Heart left ventricle (tissue), 16 donors: ENCODE data around the gene PTPRN2. TPM values are rescaled to one million over a fixed set of nuclear protein-coding genes. Genes with fewer than 3 reads are reported as not detected.

Experiments
- ATAC-seq, 4 donors: fragments of 200-7000 bp; cut with Tn5 transposase; one replicate each; pipeline ENCODE4 v1.9.1; 2020 to 2022; ENCODE audit warnings: moderate library complexity in 4 of 4, mild to moderate bottlenecking in 3 of 4, moderate number of reproducible peaks in 1 of 4
- DNase-seq, 5 donors: peaks; one replicate each; pipeline ENCODE4 v3.0.0-alpha.2; 2020
- H3K27ac ChIP-seq, 12 donors: fragments of 200-600 bp; sonication (generic) in 4 of 12; one replicate each; pipeline versions ENCODE4 v1.5.0 to v1.8.0; 2016 to 2022; ENCODE audit warnings: mild to moderate bottlenecking in 2 of 12
- H3K27me3 ChIP-seq, 9 donors: fragments of 200-600 bp; sonication (generic) in 2 of 9; one replicate each; pipeline versions ENCODE4 v1.5.1 to v1.8.0; 2016 to 2022; ENCODE audit warnings: mild to moderate bottlenecking in 3 of 9
- H3K36me3 ChIP-seq, 9 donors: fragments of 200-600 bp; sonication (generic) in 2 of 9; one replicate each; pipeline versions ENCODE4 v1.5.0 to v1.8.0; 2018 to 2022; ENCODE audit warnings: mild to moderate bottlenecking in 2 of 9
- H3K4me1 ChIP-seq, 12 donors: fragments of 200-600 bp; sonication (generic) in 4 of 12; one replicate each; pipeline versions ENCODE4 v1.5.0 to v1.8.0; 2016 to 2022; ENCODE audit warnings: mild to moderate bottlenecking in 3 of 12
- H3K4me3 ChIP-seq, 12 donors: fragments of 200-600 bp; sonication (generic) in 4 of 12; one replicate each; pipeline versions ENCODE4 v1.5.0 to v1.8.0; 2017 to 2022; ENCODE audit warnings: mild to moderate bottlenecking in 9 of 12, moderate library complexity in 4 of 12
- H3K9me3 ChIP-seq, 12 donors: fragments of 200-600 bp; sonication (generic) in 4 of 12; one replicate each; pipeline versions ENCODE4 v1.5.0 to v1.8.0; 2016 to 2022; ENCODE audit warnings: mild to moderate bottlenecking in 1 of 12
- CTCF ChIP-seq, 12 donors: fragments of 200-600 bp; sonication (generic) in 4 of 12; IDR thresholded peaks; one replicate each; pipeline versions ENCODE4 v1.5.0 to v1.8.0; 2018 to 2022; ENCODE audit warnings: antibody characterized with exemption in 12 of 12, mild to moderate bottlenecking in 5 of 12
- POLR2A ChIP-seq, 2 donors: fragments of 450-650 bp; IDR thresholded peaks; one replicate each; pipeline ENCODE4 v1.6.1; 2017; ENCODE audit warnings: antibody characterized with exemption in 2 of 2, mild to moderate bottlenecking in 2 of 2, moderate library complexity in 2 of 2
- WGBS, 4 donors: extraction: QIAGEN DNeasy Blood & Tissue Kit in 2 of 4; methylation state at CpG; one replicate each; pipeline versions ENCODE4 v1.1.5 to v1.1.7; 2013 to 2018; 5-methylcytosine and 5-hydroxymethylcytosine counted together
- intact Hi-C, 10 donors: fragments of 100-400 bp; cut with DNase I; formaldehyde crosslinking; loops; one replicate each; pipeline versions ENCODE4 v1.11.1 to v1.14.2; 2022
- polyA plus RNA-seq, 2 donors: library from polyadenylated mRNA; stranded (reverse); fragments of 200-250 nt; gene quantifications; one replicate each; pipeline ENCODE4 v1.2.3, GENCODE V29; 2013
- total RNA-seq, 9 donors: library from RNA; depleted of rRNA in 2 of 9; stranded (reverse); fragments of >200 nt in 2 of 9; fragmentation: NEBNext Ultra II Directional in 3 of 9; extraction: Animal tissue kit (Norgen Biotek cat#: 25700) in 3 of 9; gene quantifications; one replicate each; pipeline versions ENCODE4 v1.1.0 to v1.2.4, GENCODE V29; 2016 to 2023
- donor health status: ischemic (EF 13 %, LVEDD 7.1; RV severe dilation, severe dysfunction).
- donor health status: healthy with polysubstance abuse.
- donor health status: DM: no; HTN: yes; CAD: no.
- donor health status: DM: no; HTN: no; CAD: no.
- donor health status: ischemic (EF 25% LVEDD 6.9; RV normal size, moderate dysfunction).
- donor health status: ischemic (EF 25% LVEDD 5.7; RV mildly dilated, moderate dysfunction).
- donor health status: healthy.
- donor health status: DM: yes; HTN: yes; CAD: no.
- donor health status: ischemic (EF 35%, LVEDD 5.7; RV mildly dilated, moderate dysfunction).
- donor health status: nonischemic (EF 11% LVEDD 7.7; RV severe dilation, severe dysfunction).
- donor health status: DM: yes; HTN: yes; CAD: no.
- donor health status: PGD.
- donor health status: ischemic (EF 29% LVEDD 5.4; RV normal size, mild dysfunction).
- donor health status: nonischemic (EF 23%, LVEDD 6.1; RV moderate dilation, normal function).

The PTPRN2 gene
- total and polyA plus RNA-seq, 11 donors: 0.61 to 2.3 (median 1.3) TPM

DNA sequence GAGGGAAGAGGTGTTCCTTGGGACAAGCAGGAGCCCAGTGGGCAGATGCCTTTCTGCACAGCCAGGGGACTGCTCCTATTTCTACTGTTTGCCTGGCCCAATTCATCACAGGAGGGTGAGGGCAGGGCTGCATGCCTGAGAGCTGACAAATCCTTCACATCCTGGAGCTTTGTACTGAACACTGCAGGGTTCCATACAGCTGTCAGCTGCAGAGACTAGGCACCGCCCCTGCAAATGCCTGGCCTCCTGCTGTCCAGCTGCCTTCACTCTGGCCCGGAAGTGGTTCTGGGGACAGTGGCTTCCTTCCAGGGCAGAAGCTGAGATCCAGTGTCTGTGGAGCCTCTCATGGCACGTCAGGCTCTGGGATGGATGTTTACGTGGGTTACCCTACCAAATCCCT, 780.1 kb downstream of the PTPRN2 start:
- 49 to 86% (median 67%) methylated on average over 1 to 4 of the region's 4 CpGs for WGBS, 4 donors
- Histone ChIP-seq H3K36me3 (no peaks in the 10 kb centered on the region), H3K27ac (no peak overlapping the region), H3K27me3 (peaks cover 0 to 4% (median 0%) of the 10 kb centered on the region in 9 donors), H3K4me1 (no peaks in the 10 kb centered on the region), H3K4me3 (no peak overlapping the region), H3K9me3 (peaks cover 0 to 11% (median 0%) of the 10 kb centered on the region in 12 donors)
- TF ChIP-seq POLR2A (IDR thresholded peaks at IDR 0.05): no peak
- TF ChIP-seq CTCF (IDR thresholded peaks at IDR 0.05): no peak
- intact Hi-C loops: no loop called here
- ATAC-seq (no peak), DNase-seq (peak in 2 of 5 donors; percentile 5 to 44)

DNA sequence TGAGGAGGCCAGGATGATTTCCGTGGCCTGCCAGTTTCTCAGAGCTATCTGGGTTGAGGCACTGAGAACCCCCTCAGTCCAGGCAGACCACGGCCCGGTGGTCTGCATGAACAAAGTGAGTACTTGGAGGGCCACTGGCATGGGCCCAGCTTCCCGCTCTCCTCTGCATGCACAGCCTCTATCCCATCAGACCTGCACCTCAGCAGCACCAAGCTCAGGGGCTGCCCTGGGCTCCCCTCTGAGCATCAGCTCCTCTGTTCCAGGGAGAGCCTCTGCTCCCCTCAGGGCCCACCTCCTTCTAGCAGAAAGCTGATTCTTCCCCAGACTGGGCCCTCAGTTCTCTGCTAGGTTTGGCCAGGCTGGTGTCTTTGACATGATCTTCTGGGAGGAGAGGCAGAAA, 780.9 kb downstream of the PTPRN2 start:
- TF ChIP-seq CTCF (IDR thresholded peaks at IDR 0.05): no peak
- no peak for TF ChIP-seq POLR2A (IDR thresholded peaks at IDR 0.05)
- intact Hi-C loops: no loop called here
- Histone ChIP-seq H3K4me1 (no peaks in the 10 kb centered on the region), H3K9me3 (peaks cover 0 to 11% (median 0%) of the 10 kb centered on the region in 12 donors), H3K36me3 (no peaks in the 10 kb centered on the region), H3K4me3 (no peak overlapping the region), H3K27ac (no peak overlapping the region), H3K27me3 (peaks cover 0 to 4% (median 0%) of the 10 kb centered on the region in 9 donors)
- no peak for ATAC-seq
- 63 to 100% (median 70%) methylated on average over 2 to 4 of the region's 4 CpGs for WGBS, 4 donors
- peak in 2 of 5 donors; percentile 11 to 32 for DNase-seq

- Histone ChIP-seq H3K36me3 (no peaks in the 10 kb centered on the region), H3K27me3 (peaks cover 0 to 4% (median 0%) of the 10 kb centered on the region in 9 donors), H3K9me3 (peaks cover 0 to 11% (median 0%) of the 10 kb centered on the region in 12 donors), H3K27ac (no peak overlapping the region), H3K4me1 (no peaks in the 10 kb centered on the region), H3K4me3 (no peak overlapping the region)
- intact Hi-C loops: no loop called here
- 59 to 64% (median 63%) methylated on average over 6 of the region's 6 CpGs for WGBS, 4 donors
- no peak for DNase-seq
- TF ChIP-seq CTCF (IDR thresholded peaks at IDR 0.05): no peak
- TF ChIP-seq POLR2A (IDR thresholded peaks at IDR 0.05): no peak
- ATAC-seq: no peak
Observed at GRCh38 chr7:157805713-157806112, 781.9 kb downstream of the PTPRN2 start.

DNA sequence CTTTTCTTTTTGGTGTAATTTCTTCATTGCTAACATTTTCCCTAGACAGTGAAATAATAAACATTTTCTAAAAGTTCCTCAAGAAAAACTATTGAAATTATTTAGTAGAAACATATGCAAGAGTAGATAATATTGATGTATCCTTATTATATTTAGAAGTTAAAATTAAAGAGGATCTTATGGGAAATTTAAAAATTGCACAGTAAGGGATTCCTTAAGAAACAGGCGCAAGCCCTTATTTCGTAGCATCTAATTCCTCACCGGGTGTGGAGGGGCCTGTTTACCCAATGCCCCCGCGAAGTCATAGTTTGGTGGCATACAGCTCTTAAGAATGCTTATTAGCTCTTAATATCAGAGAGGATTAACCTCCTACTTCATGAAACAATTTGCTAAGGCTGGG, 783.7 kb downstream of the PTPRN2 start:
- H3K4me3 ChIP-seq: no peak overlapping the region
- DNase-seq (no peak), ATAC-seq (no peak)
- WGBS, 4 donors: 90 to 95% (median 92%) methylated on average over 5 of the region's 5 CpGs
- no peak overlapping the region for H3K27ac ChIP-seq
- no peaks in the 10 kb centered on the region for H3K4me1 ChIP-seq
- H3K9me3 ChIP-seq: peaks cover 0 to 11% (median 0%) of the 10 kb centered on the region in 12 donors
- intact Hi-C loops: no loop called here
- H3K27me3 ChIP-seq: peaks cover 0 to 6% (median 0%) of the 10 kb centered on the region in 9 donors
- H3K36me3 ChIP-seq: no peaks in the 10 kb centered on the region
- TF ChIP-seq POLR2A (IDR thresholded peaks at IDR 0.05): no peak
- TF ChIP-seq CTCF (IDR thresholded peaks at IDR 0.05): no peak
